GM18507 (cell line): ENCODE measurements around the gene MATN4.
"Not testable (repeated sequence)": the region's sequence is repeated elsewhere in the genome, so short reads cannot be mapped to it uniquely, and the experiment has no call there.

ENCODE experiments used
- DNase-seq: peaks from one replicate; pipeline ENCODE4 v3.0.0; 2011; ENCODE audit warnings: low read depth; ENCODE audit not compliant: insufficient read length; ENCODE audit errors: extremely low spot score
- FAIRE-seq: peaks from 2 replicates; lab custom pipeline; 2011; peaks lifted over from hg19 to GRCh38; lab: Jason Lieb, UNC

MATN4 gene, protein sequence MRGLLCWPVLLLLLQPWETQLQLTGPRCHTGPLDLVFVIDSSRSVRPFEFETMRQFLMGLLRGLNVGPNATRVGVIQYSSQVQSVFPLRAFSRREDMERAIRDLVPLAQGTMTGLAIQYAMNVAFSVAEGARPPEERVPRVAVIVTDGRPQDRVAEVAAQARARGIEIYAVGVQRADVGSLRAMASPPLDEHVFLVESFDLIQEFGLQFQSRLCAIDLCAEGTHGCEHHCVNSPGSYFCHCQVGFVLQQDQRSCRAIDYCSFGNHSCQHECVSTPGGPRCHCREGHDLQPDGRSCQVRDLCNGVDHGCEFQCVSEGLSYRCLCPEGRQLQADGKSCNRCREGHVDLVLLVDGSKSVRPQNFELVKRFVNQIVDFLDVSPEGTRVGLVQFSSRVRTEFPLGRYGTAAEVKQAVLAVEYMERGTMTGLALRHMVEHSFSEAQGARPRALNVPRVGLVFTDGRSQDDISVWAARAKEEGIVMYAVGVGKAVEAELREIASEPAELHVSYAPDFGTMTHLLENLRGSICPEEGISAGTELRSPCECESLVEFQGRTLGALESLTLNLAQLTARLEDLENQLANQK

DNA sequence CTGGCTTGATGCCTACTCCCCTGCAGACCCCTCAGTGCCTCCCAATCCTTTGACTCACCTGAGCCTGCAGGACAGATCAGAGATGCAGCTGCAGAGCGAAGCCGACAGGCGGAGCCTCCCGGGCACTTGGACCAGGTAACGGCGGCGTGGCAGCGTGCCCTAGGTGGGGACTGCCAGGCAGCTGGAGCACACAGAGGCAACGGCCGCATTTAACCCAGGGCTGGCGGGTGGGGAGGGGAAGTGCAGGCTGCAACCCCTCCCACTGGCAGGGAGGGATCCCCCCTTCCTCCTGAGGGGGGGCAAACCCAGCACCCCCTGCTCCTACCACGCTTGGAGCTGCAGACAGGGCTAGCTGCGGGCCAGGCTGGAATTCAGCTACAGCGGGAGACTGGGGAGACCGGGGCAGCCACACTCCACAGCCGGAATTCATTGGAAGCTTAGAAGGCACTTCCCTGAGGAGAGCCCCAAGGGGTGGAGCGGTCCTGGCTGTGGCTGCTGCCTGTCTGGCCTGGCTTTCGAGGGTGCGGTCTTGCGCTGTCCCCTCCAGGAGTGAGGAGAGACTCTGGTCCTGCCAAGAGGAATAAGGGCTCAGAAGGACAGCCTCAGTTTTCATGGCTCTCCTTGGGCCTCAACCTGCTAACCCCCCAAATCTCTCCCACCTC lies at the start of gene MATN4:
MATN4 (minus strand) TSS at position 183 of the 662 bp plus-strand sequence. CDS start 2,717 bp downstream, outside the sequence.
- FAIRE-seq (no peak), DNase-seq (no peak)

DNA sequence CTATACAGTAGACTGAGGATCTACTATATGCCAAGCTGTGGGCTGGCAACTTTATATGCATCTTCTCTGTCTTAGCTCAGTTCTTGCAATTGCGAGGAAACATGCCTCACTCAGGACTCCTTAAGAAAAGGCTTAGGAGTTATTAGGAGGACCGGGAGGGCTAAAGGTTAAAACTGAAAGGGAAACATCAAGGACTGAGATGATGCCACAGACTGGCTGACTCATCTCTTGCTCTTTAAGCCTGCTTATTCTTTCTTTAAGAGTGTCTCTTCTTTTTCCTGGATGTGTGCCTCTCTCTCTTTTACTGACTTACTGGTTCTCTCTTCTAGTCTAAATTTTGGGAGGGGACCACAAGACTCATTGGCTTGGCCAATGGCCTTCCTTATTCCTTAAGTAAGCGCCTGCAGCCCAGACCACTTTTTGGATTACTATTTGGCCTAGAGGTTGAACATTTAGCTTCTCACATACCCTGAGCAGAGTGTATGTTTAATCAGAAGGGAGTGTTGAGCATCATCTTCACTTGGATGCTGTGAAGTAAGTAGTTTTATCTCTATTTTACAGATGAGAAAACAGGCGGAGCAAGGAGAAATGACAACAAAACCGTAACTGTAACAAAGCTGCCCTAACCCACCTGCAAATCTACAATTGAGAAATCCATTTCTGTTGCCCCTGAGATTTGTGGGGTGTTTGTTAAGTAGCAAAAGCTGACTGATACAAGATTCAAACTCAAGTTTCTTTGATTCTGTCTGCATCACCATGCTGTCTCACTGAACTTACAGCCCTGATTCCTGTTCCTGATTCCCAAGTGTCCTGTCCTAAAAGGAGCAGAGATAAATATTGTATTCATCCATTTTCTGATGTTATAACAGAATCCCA lies 47.3 kb upstream of the MATN4 start:
- DNase-seq = no peak
- no peak for FAIRE-seq

DNA sequence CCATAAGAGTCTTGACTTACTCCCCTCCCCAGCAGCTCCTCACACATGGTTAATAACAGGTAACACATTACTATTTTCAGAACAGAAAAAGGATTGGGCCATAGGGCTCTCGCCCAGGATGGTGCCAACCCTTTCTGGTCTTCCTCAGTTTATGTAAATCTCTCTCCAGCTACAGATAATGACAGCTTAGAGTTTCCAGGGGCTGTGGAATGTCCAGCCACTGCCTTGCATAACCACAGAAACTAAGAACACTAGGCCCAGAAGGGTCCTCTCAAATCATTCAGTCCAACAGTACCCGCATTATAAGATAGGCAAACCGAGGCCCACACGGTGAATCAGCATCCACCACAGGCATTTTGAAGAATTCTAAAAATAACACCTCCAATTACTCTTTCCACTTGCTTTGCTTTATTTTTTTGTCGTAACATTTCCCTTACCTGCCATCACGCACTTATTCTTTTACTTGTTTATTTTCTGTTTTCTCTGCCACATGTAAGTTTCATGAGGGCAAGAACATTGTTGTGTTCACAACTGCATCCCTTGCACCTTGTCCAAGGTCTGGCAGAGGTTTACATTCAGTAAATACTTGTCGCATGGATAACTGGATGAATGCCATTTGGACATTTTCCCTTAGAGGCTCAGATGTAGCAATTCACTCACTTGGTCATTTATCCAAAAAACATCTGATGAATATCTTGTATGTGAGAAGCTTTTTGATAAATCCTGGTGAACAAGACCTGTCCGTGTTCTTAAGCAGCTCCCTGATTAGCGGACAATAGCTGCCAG lies 46.5 kb upstream of the MATN4 start:
- FAIRE-seq (no peak), DNase-seq (no peak)

DNA sequence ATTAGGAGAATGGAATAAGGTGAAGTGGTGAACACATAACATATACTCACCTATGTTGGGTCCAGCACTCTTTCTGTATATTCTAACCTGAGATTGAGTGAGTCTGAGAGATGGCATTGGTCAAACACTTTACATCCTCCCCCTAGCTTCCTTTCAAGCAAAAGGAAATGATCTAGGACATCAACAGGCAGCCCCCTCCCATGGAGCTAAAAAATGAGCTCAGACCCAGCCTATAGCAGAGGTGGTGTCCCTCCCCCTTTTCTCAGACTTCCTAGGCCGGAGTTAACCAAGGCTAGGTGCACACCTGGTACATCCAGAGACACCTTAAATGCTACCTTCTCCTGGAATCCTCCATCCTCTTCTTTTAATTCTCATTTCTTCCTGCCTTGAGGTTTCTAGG lies 45.6 kb upstream of the MATN4 start:
- DNase-seq = no peak
- no peak for FAIRE-seq

DNA sequence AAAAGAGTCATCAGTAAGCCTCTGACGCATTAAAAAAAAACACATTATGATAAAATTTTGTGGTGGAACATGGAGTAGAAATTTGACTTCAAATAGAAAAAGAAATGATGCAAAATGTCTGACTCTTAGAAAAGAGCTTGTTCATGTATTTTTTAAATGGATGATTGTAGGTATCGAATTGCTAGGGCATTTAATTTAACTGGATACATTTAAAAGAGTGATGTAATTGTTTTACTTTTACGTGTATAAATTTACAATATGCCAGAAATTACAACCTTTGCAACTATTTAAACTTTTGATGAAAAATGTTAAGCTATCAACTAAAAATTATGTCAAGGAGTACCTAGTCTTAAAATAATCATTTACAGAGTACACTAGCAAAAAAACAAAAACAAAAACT lies 44.6 kb upstream of the MATN4 start:
- DNase-seq (no peak), FAIRE-seq (no peak)

DNA sequence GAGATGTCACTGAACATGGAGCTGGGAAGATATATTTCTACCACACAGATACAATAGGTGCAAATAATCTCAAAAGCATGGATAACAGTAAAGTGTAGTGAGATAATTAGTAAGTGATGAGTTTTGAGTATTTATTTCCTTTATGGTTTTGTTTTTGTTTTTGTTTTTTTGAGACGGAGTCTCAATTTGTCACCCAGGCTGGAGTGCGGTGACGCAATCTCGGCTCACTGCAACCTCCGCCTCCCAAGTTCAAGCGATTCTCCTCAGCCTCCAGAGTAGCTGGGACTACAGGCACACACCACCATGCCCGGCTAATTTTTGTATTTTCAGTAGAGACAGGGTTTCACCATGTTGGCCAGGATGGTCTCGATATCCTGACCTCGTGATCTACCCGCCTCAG lies 42.7 kb upstream of the MATN4 start:
- not testable (repeated sequence) for DNase-seq, FAIRE-seq

DNA sequence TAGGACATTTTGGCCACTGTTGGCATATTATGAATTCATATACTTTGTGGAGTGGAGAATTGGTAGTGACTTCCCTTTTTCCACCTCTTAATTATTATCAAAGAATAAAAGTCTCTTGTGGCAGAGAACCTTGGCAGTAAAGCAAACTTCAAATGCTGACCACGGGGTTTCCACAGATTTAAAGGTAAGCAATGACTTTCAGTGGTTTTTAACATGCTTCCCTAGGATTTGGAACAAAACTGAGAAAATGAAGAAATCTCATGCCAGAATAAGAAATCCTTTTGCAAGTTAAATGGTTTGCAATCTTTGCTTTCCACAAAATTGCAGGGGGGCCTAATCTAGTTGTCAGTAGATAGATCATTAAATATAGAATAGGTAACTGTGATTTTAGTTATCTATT lies 42.1 kb upstream of the MATN4 start:
- no peak for DNase-seq
- FAIRE-seq = no peak

DNA sequence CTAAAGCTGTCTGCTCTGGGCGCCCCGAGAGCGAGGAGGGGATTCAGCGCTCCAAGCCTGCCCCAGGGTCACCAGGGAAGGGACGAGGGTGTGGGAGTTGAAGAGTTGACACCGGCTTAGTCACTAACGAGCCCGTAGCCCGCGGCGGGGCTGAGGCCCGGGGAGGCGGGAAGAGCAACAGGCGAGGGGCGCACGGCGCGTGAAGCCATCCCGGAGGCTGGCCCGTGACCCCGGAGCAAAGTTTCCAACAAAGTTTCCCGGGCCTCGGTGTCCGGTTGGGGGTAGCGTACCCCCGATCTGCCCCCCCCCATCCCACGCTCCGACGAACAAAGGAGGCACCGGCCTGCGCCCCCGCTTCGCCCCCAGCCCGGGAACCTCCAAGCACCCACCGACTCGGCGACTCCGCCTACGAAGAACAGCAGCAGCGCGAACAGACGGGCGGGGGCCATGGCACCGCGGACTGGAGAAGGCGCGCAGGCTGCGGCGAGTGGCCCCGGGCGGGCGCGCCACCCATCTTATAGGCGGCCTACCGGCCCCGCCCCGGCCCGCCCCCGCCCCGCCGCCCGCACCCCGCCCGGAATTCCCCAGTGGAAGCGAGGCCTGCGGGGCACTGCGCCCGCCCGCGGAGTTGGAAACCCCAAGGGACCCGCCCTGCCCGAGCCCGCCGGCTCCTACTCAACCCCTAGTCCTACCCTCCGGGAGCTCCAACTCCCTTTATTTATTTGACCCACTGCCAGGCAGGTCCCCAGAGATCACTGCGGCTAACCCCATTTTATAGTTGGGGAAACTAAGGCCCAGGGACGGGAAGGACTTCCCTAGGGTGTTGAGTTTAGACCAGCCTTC lies 40.1 kb upstream of the MATN4 start, which contains the start of gene SDC4:
SDC4 (minus strand) TSS at position 489 of the 843 bp plus-strand sequence; CDS start at position 449, 40 bp downstream.
- DNase-seq (no peak), FAIRE-seq (no peak)

DNA sequence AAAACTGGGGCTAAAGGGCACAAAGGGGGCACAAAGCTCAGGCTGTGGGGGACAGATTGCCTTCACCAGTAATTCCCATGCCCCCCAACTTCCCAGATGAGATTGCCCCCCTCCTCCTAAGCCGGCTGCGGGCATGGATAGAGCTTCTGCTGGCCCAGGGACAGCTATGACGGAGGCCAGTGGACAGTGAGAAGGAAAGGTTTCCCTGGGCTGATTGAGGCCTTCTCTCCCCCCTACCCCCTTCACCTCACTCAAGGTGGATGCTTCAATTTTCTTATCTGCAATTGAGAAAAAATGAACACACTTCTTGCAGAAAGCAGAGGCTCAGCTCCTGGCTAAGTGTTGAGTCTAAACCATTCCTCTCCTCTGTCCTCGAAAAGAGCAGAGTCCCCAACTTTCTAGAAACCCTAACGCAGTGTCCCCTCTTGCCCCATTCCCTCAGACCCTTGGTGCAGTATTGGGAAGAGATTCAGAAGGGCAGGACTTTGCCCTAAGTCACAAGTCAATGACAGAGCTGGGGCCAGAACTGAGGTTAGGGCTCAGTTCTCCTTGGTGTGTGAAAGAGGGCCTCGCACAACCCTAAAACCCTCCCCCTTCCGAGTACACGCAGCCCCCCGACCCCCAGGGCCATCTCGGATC lies 39.3 kb upstream of the MATN4 start:
- DNase-seq (no peak), FAIRE-seq (no peak)

DNA sequence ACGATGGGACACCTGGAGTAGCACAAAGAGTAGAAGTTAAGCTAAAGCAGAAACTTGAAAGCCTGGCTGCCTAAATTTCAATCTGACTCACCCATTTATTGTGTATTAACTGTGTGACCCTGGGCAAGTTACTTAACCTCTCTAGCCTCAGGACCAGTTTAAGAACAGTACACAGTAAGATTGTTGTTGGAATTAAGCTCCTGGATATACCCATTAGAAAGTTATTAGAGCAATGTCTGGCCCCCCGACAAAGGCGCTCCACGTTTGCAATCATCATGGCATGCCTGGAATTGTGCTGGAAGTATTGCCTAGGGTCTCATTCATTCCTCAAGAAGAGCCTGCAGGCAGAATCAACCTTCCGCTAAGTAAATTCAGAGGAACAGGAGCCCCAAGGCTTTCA lies 38.8 kb upstream of the MATN4 start:
- DNase-seq (no peak), FAIRE-seq (no peak)

DNA sequence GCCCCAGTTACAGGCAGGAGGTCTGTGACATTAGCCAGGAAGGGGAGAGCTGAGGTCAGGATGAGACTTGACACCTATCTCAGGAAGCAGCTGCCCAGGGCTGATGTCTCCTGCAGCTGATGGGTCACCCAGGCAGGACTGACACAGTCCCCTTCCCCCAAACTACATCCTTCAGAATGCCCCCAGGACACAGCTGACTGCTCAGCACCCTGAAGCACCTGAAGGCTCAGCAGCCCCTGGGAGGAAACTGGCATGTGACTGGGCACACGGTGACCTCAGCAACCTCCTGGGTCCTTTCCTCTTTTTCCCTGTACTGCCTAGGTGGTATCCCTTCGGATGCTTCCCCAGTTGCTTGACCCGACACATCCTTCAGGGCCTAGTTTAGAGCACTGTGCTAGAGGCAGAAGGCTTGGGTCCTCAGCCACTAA lies 38.2 kb upstream of the MATN4 start:
- FAIRE-seq (no peak), DNase-seq (no peak)

DNA sequence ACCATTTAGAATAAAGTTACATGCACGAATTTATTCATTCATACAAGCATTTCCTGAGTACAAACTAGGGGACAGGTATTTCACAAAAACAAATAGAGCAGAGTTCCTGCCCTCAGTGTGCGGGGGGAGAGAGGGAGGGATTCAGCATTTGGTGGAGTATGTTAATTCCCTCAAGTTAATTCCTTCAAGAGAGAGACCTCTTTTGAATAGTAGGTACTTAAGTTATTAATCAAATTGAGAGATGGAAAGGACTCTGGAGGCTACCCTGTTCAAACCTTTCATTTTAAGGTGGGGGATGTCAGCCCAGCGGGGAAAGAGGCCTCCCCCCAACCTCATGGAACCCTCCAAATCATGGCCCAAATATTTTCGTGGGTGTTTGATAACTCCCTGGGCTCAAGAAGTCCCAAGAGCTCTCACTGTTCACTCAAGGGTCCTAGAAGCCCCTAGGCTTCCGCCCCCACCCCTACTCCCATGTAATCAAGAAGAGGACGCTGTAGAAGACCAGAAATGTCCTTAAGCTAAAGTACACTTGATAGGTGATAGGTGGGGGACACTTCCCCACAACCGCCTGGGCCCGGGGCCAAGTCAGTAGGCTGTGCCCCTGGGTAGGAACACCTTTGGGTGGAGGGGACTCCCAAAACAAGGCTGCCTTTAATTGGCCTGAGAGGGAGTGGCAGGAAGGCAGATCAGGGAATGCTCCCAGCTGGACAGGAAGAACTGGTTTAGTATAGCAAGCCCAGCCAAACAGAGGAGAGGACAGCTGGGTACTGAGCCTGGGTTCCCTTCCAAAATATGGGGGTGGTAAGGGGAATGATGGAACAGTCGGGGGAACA lies 37.2 kb upstream of the MATN4 start:
- FAIRE-seq = no peak
- no peak for DNase-seq

DNA sequence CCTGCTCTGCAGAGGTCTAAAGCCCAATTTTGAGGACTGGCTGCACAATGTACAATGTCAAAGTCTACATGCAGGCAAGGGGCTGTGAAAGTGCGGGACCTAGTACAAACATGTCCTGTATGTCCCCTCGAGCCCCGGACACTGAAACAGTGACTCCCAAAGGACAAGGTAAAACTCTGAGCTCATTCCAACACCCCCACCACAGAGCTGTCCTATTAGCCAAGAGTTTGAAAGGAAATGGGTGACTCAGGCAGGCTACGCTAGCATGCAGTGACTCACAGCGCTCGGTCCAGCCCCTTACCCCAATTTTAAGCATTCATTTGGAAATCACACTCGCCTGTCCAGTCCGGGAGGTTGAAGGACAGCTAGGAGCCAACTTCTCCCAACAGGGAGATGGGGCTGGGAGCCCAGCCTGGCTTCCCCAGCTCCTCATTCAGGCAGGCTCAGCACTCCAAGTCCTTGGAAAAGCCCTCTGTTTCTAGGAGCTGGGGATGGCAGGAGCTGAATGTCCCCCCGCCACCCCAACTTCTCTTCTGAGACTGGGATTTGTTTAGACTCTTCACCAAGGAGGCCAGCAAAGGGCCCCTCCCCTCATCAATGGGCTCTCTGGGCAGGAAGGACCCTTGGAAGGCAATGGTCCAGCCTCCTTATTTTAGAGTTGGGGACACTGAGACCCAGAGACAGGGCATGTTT lies 36.2 kb upstream of the MATN4 start:
- no peak for DNase-seq
- no peak for FAIRE-seq

DNA sequence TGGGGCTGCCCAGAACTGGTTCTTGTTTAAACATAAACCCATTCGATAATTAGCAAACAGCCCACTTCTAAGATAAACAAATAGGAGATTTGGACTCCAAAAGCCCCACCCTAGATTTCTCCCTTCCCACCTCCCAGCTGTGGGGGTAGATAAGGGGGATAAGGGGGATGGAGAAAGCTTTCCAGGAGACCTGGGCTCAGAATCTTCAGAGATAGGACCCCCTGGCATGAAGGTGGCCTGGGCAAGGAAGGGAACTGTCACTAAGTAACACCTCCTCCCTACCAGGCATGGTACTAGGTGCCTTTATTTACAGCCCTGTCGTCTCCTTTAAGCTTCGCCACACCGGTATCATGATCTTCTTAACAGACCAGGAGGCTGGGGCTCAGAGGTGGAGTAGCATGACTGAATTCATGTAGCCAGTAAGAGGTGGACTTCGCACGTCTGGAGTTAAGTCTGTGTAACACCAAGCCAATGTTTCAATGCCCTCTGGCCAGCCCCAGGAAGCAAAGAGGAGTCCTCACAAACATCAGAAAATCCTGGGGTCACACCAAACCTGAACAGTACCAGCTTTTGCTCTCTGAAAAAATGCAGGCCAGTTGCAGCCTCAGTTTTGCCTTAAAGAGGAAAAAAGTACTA lies 35.6 kb upstream of the MATN4 start:
- DNase-seq (no peak), FAIRE-seq (no peak)

DNA sequence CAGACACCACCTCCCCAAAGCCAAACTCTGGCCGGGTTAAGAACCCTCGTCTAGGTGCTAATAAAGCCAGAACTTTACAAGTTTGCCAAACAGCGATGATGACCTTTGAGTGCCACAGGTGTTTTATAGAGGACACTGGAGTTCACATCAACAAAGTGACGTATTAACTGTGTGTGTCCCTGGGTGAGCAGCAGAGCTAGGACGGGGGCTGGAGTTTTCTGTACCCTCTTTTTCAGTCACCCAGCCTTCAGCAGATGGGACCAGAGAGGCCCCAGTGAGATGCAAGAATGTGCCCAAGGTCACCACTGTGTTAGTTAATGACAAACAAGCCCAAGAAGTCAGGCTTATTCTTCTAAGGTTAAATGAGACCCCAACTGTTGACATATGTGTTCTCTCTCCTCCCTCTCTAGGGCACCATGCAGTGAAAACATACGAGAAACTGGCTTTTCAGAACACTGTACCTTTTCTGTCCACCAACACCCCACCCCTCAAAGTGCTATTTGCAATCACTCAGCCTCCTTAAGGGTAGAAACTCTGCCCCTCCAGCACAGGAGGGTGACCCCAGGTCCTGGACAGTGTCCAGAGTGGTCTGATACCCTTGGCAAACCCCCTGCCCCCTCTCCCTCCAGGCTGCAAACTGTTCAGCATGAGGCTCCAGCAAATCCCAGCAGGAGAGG lies 34.9 kb upstream of the MATN4 start:
- FAIRE-seq = no peak
- no peak for DNase-seq
